GM12892 (cell line): ENCODE results near the gene THSD7B.
"Not testable (repeated sequence)": the region's sequence is repeated elsewhere in the genome, so short reads cannot be mapped to it uniquely, and the experiment has no call there.

Experiments used
- POLR2AphosphoS5 ChIP-seq: IDR thresholded peaks from 2 replicates; pipeline ENCODE4 v1.6.1; 2011; ENCODE audit warnings: low read depth, low read length, control low read depth
- TAF1 ChIP-seq: IDR thresholded peaks from 2 replicates; pipeline ENCODE4 v1.6.1; 2011; ENCODE audit warnings: low read depth, mild to moderate bottlenecking, control low read depth, low read length, borderline replicate concordance

- TF ChIP-seq TAF1, POLR2AphosphoS5: not testable (repeated sequence)
Measured at GRCh38 chr2:137700250-137700649, 934.9 kb downstream of the THSD7B start.
